Spleen (tissue), 11 donors: ENCODE results near the gene ETNK1. TPM values are rescaled to one million over a fixed set of nuclear protein-coding genes. Genes with fewer than 3 reads are reported as not detected.

ENCODE experiments used
- DNase-seq: peaks from one replicate; pipeline ENCODE4 v3.0.0-alpha.2; 2020
- H3K27ac ChIP-seq, 8 donors: fragments of 200-600 bp; sonication (generic) in 7 of 8; 1 replicate in 4 of 8; 2 replicates in 4 of 8; pipeline versions ENCODE4 v1.5.0 to v1.8.0; 2016 to 2021; ENCODE audit warnings: inconsistent platforms in 4 of 8, mild to moderate bottlenecking in 4 of 8, moderate library complexity in 1 of 8
- H3K27me3 ChIP-seq, 7 donors: fragments of 200-600 bp; sonication (generic) in 6 of 7; replicated peaks in 1 of 7; 1 replicate in 4 of 7; 2 replicates in 3 of 7; pipeline versions ENCODE4 v1.5.0 to v1.8.0; 2016 to 2021; ENCODE audit warnings: inconsistent platforms in 3 of 7, mild to moderate bottlenecking in 1 of 7
- H3K36me3 ChIP-seq, 6 donors: fragments of 200-600 bp; sonication (generic) in 5 of 6; 1 replicate in 4 of 6; 2 replicates in 2 of 6; pipeline versions ENCODE4 v1.5.0 to v1.8.0; 2016 to 2021; ENCODE audit warnings: inconsistent platforms in 2 of 6
- H3K4me1 ChIP-seq, 6 donors: fragments of 200-600 bp; sonication (generic) in 5 of 6; 1 replicate in 3 of 6; 2 replicates in 3 of 6; pipeline versions ENCODE4 v1.5.0 to v1.8.0; 2016 to 2021; ENCODE audit warnings: inconsistent platforms in 3 of 6
- H3K4me3 ChIP-seq, 8 donors: fragments of 200-600 bp; sonication (generic) in 7 of 8; 1 replicate in 4 of 8; 2 replicates in 4 of 8; pipeline versions ENCODE4 v1.5.0 to v1.8.0; 2016 to 2021; ENCODE audit warnings: inconsistent platforms in 4 of 8, mild to moderate bottlenecking in 4 of 8, moderate library complexity in 2 of 8
- H3K9me3 ChIP-seq, 8 donors: fragments of 200-600 bp; sonication (generic) in 7 of 8; 1 replicate in 4 of 8; 2 replicates in 4 of 8; pipeline versions ENCODE4 v1.5.0 to v1.8.0; 2016 to 2021; ENCODE audit warnings: inconsistent platforms in 4 of 8
- POLR2A ChIP-seq, 3 donors: fragments of 450-650 bp; IDR thresholded peaks; one replicate each; pipeline ENCODE4 v1.5.1; 2017; ENCODE audit warnings: antibody characterized with exemption in 3 of 3, mild to moderate bottlenecking in 1 of 3
- POLR2AphosphoS5 ChIP-seq, 3 donors: sonication (generic); formaldehyde crosslinking; IDR thresholded peaks; one replicate each; pipeline ENCODE4 v1.5.1; 2017; ENCODE audit warnings: antibody characterized with exemption in 3 of 3
- WGBS, 5 donors: extraction: QIAGEN DNeasy Blood & Tissue Kit in 3 of 5; methylation state at CpG; one replicate each; pipeline versions ENCODE4 v1.1.5 to v1.1.7; 2013 to 2018; 5-methylcytosine and 5-hydroxymethylcytosine counted together
- intact Hi-C: fragments of 100-400 bp; cut with DNase I; formaldehyde crosslinking; loops from one replicate; pipeline ENCODE4 v1.15.0; 2023; ENCODE audit warnings: low total_unique reads
- polyA plus RNA-seq, 3 donors: library from polyadenylated mRNA; stranded (reverse); fragments of 200-250 nt; gene quantifications; one replicate each; pipeline ENCODE4 v1.2.1, GENCODE V29; 2013
- total RNA-seq, 7 donors: library from RNA; depleted of rRNA in 3 of 7; stranded (reverse); fragments of >200 nt in 3 of 7; fragmentation: NEBNext Ultra II Directional in 4 of 7; extraction: Animal tissue kit (Norgen Biotek cat#: 25700) in 4 of 7; gene quantifications; one replicate each; pipeline versions ENCODE4 v1.1.0 to v1.2.1, GENCODE V29; 2016 to 2021
- TF ChIP-seq, protein P1 (sequence below), 11 experiments: fragments of 200-600 bp in 7 of 11; fragments of 450-650 bp in 4 of 11; sonication (generic) in 4 of 11; IDR thresholded peaks in 8 of 11; conservative IDR thresholded peaks in 3 of 11; 1 replicate in 7 of 11; 2 replicates in 4 of 11; pipeline versions ENCODE4 v1.4.0 to v1.8.0; 2016 to 2021; ENCODE audit warnings: antibody characterized with exemption in 11 of 11, inconsistent platforms in 4 of 11, mild to moderate bottlenecking in 1 of 11
- donor health status: healthy with polysubstance abuse.
- donor health status: DM: no; HTN: no; CAD: no; lungs with moderate emphysema.
- donor health status: DM: no; HTN: no; CAD: no.
- donor health status: Bipolar disorder and iron deficiency.
- donor health status: healthy.
- donor health status: DM: no; HTN: no; CAD: no.
- donor health status: DM: yes; HTN: yes; CAD: no.

ETNK1 gene
- total and polyA plus RNA-seq, 10 donors: 23.4 to 96.7 (median 66.8) TPM

DNA sequence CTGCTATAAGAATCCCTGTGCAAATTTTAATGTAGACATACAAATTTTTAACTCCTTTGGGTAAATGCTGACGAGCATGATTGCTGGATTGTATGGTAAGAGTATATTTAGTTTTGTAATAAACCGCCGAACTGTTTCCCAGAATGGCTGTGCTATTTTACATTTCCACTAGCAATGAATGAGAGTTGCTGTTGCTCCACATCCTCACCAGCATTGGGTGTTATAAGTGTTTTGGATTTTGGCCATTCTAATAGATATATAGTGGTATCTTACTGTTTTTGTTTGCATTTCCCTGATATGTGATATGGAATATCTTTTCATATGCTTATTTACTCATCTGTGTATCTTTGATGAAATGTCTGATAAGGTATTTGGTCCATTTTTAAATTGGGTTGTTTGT lies 23.7 kb downstream of the ETNK1 start:
- Histone ChIP-seq H3K27me3 (no peaks in the 10 kb centered on the region), H3K4me3 (no peak overlapping the region), H3K36me3 (peaks cover 0 to 39% (median 2%) of the 10 kb centered on the region in 6 donors), H3K9me3 (no peaks in the 10 kb centered on the region), H3K27ac (no peak overlapping the region), H3K4me1 (peaks cover 0 to 20% (median 15%) of the 10 kb centered on the region in 6 donors)
- no peak for DNase-seq
- intact Hi-C loops: no loop called here
- TF ChIP-seq, protein P1, sequence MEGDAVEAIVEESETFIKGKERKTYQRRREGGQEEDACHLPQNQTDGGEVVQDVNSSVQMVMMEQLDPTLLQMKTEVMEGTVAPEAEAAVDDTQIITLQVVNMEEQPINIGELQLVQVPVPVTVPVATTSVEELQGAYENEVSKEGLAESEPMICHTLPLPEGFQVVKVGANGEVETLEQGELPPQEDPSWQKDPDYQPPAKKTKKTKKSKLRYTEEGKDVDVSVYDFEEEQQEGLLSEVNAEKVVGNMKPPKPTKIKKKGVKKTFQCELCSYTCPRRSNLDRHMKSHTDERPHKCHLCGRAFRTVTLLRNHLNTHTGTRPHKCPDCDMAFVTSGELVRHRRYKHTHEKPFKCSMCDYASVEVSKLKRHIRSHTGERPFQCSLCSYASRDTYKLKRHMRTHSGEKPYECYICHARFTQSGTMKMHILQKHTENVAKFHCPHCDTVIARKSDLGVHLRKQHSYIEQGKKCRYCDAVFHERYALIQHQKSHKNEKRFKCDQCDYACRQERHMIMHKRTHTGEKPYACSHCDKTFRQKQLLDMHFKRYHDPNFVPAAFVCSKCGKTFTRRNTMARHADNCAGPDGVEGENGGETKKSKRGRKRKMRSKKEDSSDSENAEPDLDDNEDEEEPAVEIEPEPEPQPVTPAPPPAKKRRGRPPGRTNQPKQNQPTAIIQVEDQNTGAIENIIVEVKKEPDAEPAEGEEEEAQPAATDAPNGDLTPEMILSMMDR (IDR thresholded peaks at IDR 0.05 in 8 of 11, conservative IDR thresholded peaks at IDR 0.05 in 3 of 11): no peak
- TF ChIP-seq POLR2A (IDR thresholded peaks at IDR 0.05) (no peak), POLR2AphosphoS5 (IDR thresholded peaks at IDR 0.05) (no peak)
- WGBS, 5 donors: 92 to 98% (median 96%) methylated on average over 3 of the region's 3 CpGs

DNA sequence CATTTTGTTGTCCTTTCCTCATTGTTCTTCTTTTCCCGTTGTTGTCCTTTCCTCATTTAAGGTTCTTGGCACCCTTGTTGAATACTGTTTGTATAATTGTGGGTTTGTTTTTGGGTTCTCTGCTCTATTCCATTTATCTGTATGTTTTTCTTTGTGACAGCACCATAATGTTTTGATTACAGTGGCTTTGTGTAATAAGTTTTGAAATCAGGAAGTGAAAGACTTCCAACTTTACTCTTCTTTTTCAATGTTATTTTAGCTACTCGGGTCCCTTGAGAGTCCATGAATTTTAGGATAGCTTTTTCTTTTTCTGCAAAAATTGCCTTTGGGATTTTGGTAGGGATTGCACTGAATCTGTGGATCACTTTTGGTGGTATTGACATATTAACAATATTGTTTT lies 28.1 kb downstream of the ETNK1 start:
- H3K27ac ChIP-seq: no peak overlapping the region
- intact Hi-C loops: no loop called here
- TF ChIP-seq, protein P1 (IDR thresholded peaks at IDR 0.05 in 8 of 11, conservative IDR thresholded peaks at IDR 0.05 in 3 of 11): no peak
- TF ChIP-seq POLR2A (IDR thresholded peaks at IDR 0.05) (no peak), POLR2AphosphoS5 (IDR thresholded peaks at IDR 0.05) (no peak)
- 60 to 77% (median 62%) methylated on average over 2 of the region's 2 CpGs for WGBS, 5 donors
- no peak for DNase-seq
- no peaks in the 10 kb centered on the region for H3K9me3 ChIP-seq
- no peaks in the 10 kb centered on the region for H3K27me3 ChIP-seq
- peaks cover 0 to 23% (median 0%) of the 10 kb centered on the region in 6 donors for H3K36me3 ChIP-seq
- no peak overlapping the region for H3K4me3 ChIP-seq
- peaks cover 0 to 22% (median 11%) of the 10 kb centered on the region in 6 donors for H3K4me1 ChIP-seq

DNA sequence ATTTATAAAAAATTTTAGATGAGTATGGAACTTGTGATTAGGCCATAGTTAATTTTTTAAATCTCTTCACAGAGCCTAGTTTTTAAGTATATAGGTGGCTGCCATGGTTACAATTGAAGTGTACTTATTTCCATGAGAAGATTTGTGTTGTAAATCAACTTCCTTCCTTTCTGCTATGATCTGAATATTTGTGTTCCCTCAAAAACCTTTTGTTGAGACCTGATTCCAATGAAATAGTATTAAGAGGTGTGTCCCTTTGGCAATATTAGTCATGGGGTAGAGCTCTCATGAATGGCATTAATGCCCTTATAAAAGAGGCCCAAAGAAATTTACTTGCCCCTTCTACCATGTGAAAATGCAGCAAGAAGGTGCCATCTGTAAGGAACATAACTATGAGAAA lies 28.8 kb downstream of the ETNK1 start:
- H3K27ac ChIP-seq: no peak overlapping the region
- intact Hi-C loops: no loop called here
- H3K27me3 ChIP-seq: no peaks in the 10 kb centered on the region
- peaks cover 0 to 29% (median 0%) of the 10 kb centered on the region in 6 donors for H3K36me3 ChIP-seq
- peaks cover 0 to 22% (median 11%) of the 10 kb centered on the region in 6 donors for H3K4me1 ChIP-seq
- H3K4me3 ChIP-seq: no peak overlapping the region
- H3K9me3 ChIP-seq: no peaks in the 10 kb centered on the region
- no peak for DNase-seq
- TF ChIP-seq POLR2AphosphoS5 (IDR thresholded peaks at IDR 0.05) (no peak), POLR2A (IDR thresholded peaks at IDR 0.05) (no peak)
- TF ChIP-seq, protein P1 (IDR thresholded peaks at IDR 0.05 in 8 of 11, conservative IDR thresholded peaks at IDR 0.05 in 3 of 11): no peak

DNA sequence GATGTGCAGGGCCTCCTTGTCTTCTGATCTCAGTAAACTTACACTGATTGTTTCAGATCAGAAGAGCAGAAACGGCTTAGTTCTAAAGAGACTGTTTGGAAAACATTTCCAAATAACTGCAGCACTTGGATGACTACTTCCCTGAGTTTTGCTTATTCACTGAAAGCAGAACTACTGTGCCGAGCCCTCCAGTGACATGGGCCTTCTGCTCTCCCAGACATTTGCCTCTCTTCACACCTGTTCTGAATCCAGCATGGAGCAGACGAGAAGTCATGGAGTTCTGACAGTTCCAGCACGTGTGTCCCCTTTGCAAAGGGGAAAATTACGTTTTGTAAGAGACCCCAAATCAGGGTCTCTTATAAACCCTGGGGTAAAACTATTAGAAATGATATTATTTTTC lies 31.4 kb downstream of the ETNK1 start:
- intact Hi-C loops: no loop called here
- 73 to 84% (median 84%) methylated on average over 5 of the region's 5 CpGs for WGBS, 5 donors
- no peaks in the 10 kb centered on the region for H3K9me3 ChIP-seq
- no peak overlapping the region for H3K27ac ChIP-seq
- H3K4me1 ChIP-seq: peaks cover 0 to 22% (median 11%) of the 10 kb centered on the region in 6 donors
- TF ChIP-seq POLR2A (IDR thresholded peaks at IDR 0.05): no peak
- no peak for TF ChIP-seq POLR2AphosphoS5 (IDR thresholded peaks at IDR 0.05)
- TF ChIP-seq, protein P1 (IDR thresholded peaks at IDR 0.05 in 8 of 11, conservative IDR thresholded peaks at IDR 0.05 in 3 of 11): no peak
- DNase-seq: no peak
- no peak overlapping the region for H3K4me3 ChIP-seq
- peaks cover 0 to 50% (median 0%) of the 10 kb centered on the region in 6 donors for H3K36me3 ChIP-seq
- no peaks in the 10 kb centered on the region for H3K27me3 ChIP-seq
